Panc1 (cell line): ENCODE measurements around the gene WDR33.

Experiments
- POLR2AphosphoS5 ChIP-seq: IDR thresholded peaks from 2 replicates; pipeline ENCODE4 v1.6.1; 2012; ENCODE audit warnings: mild to moderate bottlenecking, low read depth, low read length, moderate library complexity
- TF ChIP-seq, protein P1 (sequence below): fragments of 450-650 bp; IDR thresholded peaks from 2 replicates; pipeline ENCODE4 v1.5.1; 2017; ENCODE audit warnings: mild to moderate bottlenecking
- TF ChIP-seq, protein P2 (sequence below), 2 experiments: IDR thresholded peaks; 2 replicates each; pipeline ENCODE4 v1.6.1; 2011 to 2012; ENCODE audit warnings: low read depth in 2 of 2, control low read depth in 1 of 2, low read length in 1 of 2, mild to moderate bottlenecking in 1 of 2, moderate library complexity in 1 of 2; ENCODE audit not compliant: insufficient read depth in 1 of 2

DNA sequence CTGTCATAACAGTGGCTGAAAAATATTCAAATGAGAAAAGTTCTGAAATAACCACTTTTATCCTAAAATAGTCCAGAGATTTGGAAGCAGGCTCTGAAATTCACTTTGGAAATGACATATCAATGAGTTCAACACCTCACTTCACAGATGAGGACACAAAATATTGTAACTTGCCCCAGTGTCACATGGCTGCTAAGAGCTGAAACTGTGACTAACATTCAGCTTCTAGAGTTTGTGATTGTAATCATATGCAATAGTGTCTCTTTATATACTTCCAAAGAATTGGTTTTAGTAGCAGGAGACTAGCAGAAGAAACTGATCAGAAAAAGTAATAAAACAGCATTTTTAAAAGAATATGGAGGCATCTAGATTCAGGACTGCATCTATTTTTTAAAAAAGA, 57.6 kb downstream of the WDR33 start:
- TF ChIP-seq POLR2AphosphoS5, result no peak
- TF ChIP-seq, protein P1, sequence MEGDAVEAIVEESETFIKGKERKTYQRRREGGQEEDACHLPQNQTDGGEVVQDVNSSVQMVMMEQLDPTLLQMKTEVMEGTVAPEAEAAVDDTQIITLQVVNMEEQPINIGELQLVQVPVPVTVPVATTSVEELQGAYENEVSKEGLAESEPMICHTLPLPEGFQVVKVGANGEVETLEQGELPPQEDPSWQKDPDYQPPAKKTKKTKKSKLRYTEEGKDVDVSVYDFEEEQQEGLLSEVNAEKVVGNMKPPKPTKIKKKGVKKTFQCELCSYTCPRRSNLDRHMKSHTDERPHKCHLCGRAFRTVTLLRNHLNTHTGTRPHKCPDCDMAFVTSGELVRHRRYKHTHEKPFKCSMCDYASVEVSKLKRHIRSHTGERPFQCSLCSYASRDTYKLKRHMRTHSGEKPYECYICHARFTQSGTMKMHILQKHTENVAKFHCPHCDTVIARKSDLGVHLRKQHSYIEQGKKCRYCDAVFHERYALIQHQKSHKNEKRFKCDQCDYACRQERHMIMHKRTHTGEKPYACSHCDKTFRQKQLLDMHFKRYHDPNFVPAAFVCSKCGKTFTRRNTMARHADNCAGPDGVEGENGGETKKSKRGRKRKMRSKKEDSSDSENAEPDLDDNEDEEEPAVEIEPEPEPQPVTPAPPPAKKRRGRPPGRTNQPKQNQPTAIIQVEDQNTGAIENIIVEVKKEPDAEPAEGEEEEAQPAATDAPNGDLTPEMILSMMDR, result no peak
- TF ChIP-seq, protein P2, sequence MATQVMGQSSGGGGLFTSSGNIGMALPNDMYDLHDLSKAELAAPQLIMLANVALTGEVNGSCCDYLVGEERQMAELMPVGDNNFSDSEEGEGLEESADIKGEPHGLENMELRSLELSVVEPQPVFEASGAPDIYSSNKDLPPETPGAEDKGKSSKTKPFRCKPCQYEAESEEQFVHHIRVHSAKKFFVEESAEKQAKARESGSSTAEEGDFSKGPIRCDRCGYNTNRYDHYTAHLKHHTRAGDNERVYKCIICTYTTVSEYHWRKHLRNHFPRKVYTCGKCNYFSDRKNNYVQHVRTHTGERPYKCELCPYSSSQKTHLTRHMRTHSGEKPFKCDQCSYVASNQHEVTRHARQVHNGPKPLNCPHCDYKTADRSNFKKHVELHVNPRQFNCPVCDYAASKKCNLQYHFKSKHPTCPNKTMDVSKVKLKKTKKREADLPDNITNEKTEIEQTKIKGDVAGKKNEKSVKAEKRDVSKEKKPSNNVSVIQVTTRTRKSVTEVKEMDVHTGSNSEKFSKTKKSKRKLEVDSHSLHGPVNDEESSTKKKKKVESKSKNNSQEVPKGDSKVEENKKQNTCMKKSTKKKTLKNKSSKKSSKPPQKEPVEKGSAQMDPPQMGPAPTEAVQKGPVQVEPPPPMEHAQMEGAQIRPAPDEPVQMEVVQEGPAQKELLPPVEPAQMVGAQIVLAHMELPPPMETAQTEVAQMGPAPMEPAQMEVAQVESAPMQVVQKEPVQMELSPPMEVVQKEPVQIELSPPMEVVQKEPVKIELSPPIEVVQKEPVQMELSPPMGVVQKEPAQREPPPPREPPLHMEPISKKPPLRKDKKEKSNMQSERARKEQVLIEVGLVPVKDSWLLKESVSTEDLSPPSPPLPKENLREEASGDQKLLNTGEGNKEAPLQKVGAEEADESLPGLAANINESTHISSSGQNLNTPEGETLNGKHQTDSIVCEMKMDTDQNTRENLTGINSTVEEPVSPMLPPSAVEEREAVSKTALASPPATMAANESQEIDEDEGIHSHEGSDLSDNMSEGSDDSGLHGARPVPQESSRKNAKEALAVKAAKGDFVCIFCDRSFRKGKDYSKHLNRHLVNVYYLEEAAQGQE (IDR thresholded peaks at IDR 0.05; ENCODE audit: insufficient read depth in 1 of 2, low read depth in 2 of 2, low read length in 1 of 2), result no peak
